Upper lobe of left lung (tissue), 6 donors: ENCODE data around the gene PADI6. TPM values are rescaled to one million over a fixed set of nuclear protein-coding genes. Genes with fewer than 3 reads are reported as not detected.
A peak's percentile ranks its signal among the peaks of the same experiment; 100 is the strongest.

ENCODE experiments used
- ATAC-seq, 2 donors: fragments of 200-7000 bp; cut with Tn5 transposase; one replicate each; pipeline ENCODE4 v1.9.1; 2022; ENCODE audit warnings: mild to moderate bottlenecking in 2 of 2, moderate library complexity in 2 of 2; ENCODE audit not compliant: low FRiP score in 2 of 2
- DNase-seq, 2 donors: peaks; one replicate each; pipeline ENCODE4 v3.0.0-alpha.2; 2019 to 2020
- H3K27ac ChIP-seq, 4 donors: fragments of 200-600 bp; sonication (generic); one replicate each; pipeline ENCODE4 v1.5.1; 2016 to 2019
- H3K27me3 ChIP-seq, 4 donors: fragments of 200-600 bp; sonication (generic); one replicate each; pipeline ENCODE4 v1.5.1; 2017 to 2019
- H3K36me3 ChIP-seq, 4 donors: fragments of 200-600 bp; sonication (generic); one replicate each; pipeline ENCODE4 v1.5.1; 2016 to 2019
- H3K4me1 ChIP-seq, 4 donors: fragments of 200-600 bp; sonication (generic); one replicate each; pipeline ENCODE4 v1.5.1; 2018 to 2019
- H3K4me3 ChIP-seq, 4 donors: fragments of 200-600 bp; sonication (generic); one replicate each; pipeline ENCODE4 v1.5.1; 2017 to 2019; ENCODE audit warnings: mild to moderate bottlenecking in 2 of 4, moderate library complexity in 1 of 4
- H3K9me3 ChIP-seq, 4 donors: fragments of 200-600 bp; sonication (generic); one replicate each; pipeline ENCODE4 v1.5.1; 2018 to 2019
- EP300 ChIP-seq, 4 donors: sonication (generic); formaldehyde crosslinking; IDR thresholded peaks; one replicate each; pipeline ENCODE4 v1.5.1; 2017; ENCODE audit warnings: antibody characterized with exemption in 4 of 4, control low read depth in 2 of 4
- POLR2A ChIP-seq, 4 donors: fragments of 450-650 bp; IDR thresholded peaks; one replicate each; pipeline ENCODE4 v1.5.1; 2016 to 2017; ENCODE audit warnings: antibody characterized with exemption in 4 of 4, mild to moderate bottlenecking in 2 of 4
- POLR2AphosphoS5 ChIP-seq, 2 donors: sonication (generic); formaldehyde crosslinking; IDR thresholded peaks; one replicate each; pipeline ENCODE4 v1.5.1; 2017; ENCODE audit warnings: antibody characterized with exemption in 2 of 2
- WGBS, 2 donors: methylation state at CpG; one replicate each; pipeline ENCODE4 v1.1.5; 2017 to 2018; 5-methylcytosine and 5-hydroxymethylcytosine counted together
- total RNA-seq, 6 donors: library from RNA; depleted of rRNA in 4 of 6; stranded (reverse); fragments of >200 nt in 4 of 6; gene quantifications; one replicate each; pipeline versions ENCODE4 v1.1.0 to v1.2.1, GENCODE V29; 2016 to 2021
- TF ChIP-seq, protein P1 (sequence below), 6 experiments: fragments of 450-650 bp in 4 of 6; fragments of 200-600 bp in 2 of 6; sonication (generic) in 2 of 6; IDR thresholded peaks; one replicate each; pipeline ENCODE4 v1.5.1; 2016 to 2019; ENCODE audit warnings: antibody characterized with exemption in 6 of 6
- donor health status: DM: no; HTN: no; CAD: no; lungs with moderate emphysema.
- donor health status: DM: no; HTN: yes; CAD: no; lungs with severe emphysema.

The PADI6 gene
- total RNA-seq, 6 donors from 2014 or later = not detected

DNA sequence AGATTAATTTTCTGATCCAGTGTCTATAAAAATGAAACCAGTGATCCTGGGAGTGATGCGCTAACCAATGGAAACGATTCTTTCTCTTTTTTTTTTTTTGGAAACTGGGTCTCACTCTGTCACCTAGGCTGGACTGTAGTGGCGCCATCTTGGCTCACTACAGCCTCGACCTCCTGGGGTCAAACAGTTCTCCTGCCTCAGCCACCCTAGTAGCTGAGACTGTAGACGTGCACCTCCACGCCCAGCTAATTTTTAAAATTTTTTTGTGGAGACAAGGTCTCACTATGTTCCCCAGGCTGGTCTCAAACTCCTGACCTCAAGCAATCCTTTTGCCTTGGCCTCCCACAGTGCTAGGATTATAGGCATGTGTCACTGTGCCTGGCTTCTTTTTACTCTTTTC is 70.8 kb downstream of the PADI6 start:
- WGBS, 2 donors = 81 to 87% methylated on average over 6 of the region's 6 CpGs
- no peak for ATAC-seq
- TF ChIP-seq EP300 (IDR thresholded peaks at IDR 0.05) (no peak), POLR2AphosphoS5 (IDR thresholded peaks at IDR 0.05) (no peak), POLR2A (IDR thresholded peaks at IDR 0.05) (no peak)
- TF ChIP-seq, protein P1, sequence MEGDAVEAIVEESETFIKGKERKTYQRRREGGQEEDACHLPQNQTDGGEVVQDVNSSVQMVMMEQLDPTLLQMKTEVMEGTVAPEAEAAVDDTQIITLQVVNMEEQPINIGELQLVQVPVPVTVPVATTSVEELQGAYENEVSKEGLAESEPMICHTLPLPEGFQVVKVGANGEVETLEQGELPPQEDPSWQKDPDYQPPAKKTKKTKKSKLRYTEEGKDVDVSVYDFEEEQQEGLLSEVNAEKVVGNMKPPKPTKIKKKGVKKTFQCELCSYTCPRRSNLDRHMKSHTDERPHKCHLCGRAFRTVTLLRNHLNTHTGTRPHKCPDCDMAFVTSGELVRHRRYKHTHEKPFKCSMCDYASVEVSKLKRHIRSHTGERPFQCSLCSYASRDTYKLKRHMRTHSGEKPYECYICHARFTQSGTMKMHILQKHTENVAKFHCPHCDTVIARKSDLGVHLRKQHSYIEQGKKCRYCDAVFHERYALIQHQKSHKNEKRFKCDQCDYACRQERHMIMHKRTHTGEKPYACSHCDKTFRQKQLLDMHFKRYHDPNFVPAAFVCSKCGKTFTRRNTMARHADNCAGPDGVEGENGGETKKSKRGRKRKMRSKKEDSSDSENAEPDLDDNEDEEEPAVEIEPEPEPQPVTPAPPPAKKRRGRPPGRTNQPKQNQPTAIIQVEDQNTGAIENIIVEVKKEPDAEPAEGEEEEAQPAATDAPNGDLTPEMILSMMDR (IDR thresholded peaks at IDR 0.05) = no peak

DNA sequence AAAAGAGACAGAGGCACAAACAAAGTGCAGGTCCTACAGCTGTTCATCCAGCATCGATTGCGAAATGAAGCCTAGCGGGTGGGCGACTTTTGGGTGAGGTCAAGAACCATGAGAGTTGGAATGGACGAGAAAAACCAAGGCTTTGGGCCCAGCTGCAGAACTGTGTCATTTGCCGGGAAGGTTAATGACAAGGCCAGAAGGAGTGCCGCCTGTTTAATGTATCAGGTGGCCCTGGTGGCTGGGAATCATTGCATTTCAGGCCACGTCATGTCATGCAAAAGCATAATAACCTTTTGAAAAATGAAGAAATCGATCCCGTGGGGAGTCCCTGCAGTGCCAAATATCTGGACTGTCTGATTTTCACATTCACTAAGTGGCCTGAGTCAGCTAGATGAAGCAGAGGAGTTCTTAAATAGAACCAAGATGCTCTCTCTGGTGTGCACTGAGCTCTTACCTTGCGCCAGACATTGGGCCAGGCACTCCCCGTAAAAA is 75.6 kb downstream of the PADI6 start:
- H3K27ac ChIP-seq = no peak overlapping the region

More for the DNA sequence above, 70.8 kb downstream of the PADI6 start:
- DNase-seq = no peak
- H3K27me3 ChIP-seq = no peaks in the 10 kb centered on the region
- H3K36me3 ChIP-seq = no peaks in the 10 kb centered on the region
- H3K9me3 ChIP-seq = no peaks in the 10 kb centered on the region
- no peak overlapping the region for H3K27ac ChIP-seq
- no peak overlapping the region for H3K4me3 ChIP-seq
- peaks cover 7 to 32% (median 17%) of the 10 kb centered on the region in 4 donors for H3K4me1 ChIP-seq

More for the DNA sequence above, 75.6 kb downstream of the PADI6 start:
- H3K4me1 ChIP-seq = no peaks in the 10 kb centered on the region
- 75 to 82% methylated on average over 12 of the region's 12 CpGs for WGBS, 2 donors
- DNase-seq (no peak), ATAC-seq (peak in 1 of 2 donors; percentile 74)
- no peaks in the 10 kb centered on the region for H3K9me3 ChIP-seq
- TF ChIP-seq EP300 (IDR thresholded peaks at IDR 0.05) (no peak), POLR2AphosphoS5 (IDR thresholded peaks at IDR 0.05) (no peak), POLR2A (IDR thresholded peaks at IDR 0.05) (no peak)
- TF ChIP-seq, protein P1 (IDR thresholded peaks at IDR 0.05) = no peak
- no peaks in the 10 kb centered on the region for H3K27me3 ChIP-seq
- H3K36me3 ChIP-seq = no peaks in the 10 kb centered on the region
- H3K4me3 ChIP-seq = no peak overlapping the region

Other genes starting within 250 kb of the PADI6 start
- not detected for gene PADI1, start 167.1 kb upstream of the PADI6 start, total RNA-seq
- not detected for gene PADI3, start 123.1 kb upstream of the PADI6 start, total RNA-seq
- 10 to 100 TPM in 1 of 6 donors, 1 to 10 TPM in 5; 2.7 to 32.3 (median 9.0) TPM for gene PADI4, start 64.0 kb upstream of the PADI6 start, total RNA-seq
- gene RCC2, start 67.5 kb downstream of the PADI6 start, total RNA-seq = 10 to 100 TPM; 32.1 to 66.2 (median 47.7) TPM
- 100 to 1,000 TPM in 1 of 6 donors, 10 to 100 TPM in 5; 17.6 to 172 (median 50.0) TPM for gene ARHGEF10L, start 167.5 kb downstream of the PADI6 start, total RNA-seq